IPS-18a (cell line): ENCODE measurements around the gene POLR2E.

Experiments
- H3K27ac ChIP-seq: one replicate; pipeline ENCODE4 v1.5.1; 2013; ENCODE audit warnings: low read length
- H3K27me3 ChIP-seq: one replicate; pipeline ENCODE4 v1.6.1; 2013; ENCODE audit warnings: mild to moderate bottlenecking, low read length; ENCODE audit not compliant: control insufficient read depth, insufficient read depth
- H3K36me3 ChIP-seq: one replicate; pipeline ENCODE4 v1.6.1; 2013; ENCODE audit warnings: low read depth, low read length; ENCODE audit not compliant: control insufficient read depth
- H3K4me1 ChIP-seq: one replicate; pipeline ENCODE4 v1.6.1; 2013; ENCODE audit warnings: low read depth, low read length; ENCODE audit not compliant: control insufficient read depth
- H3K4me3 ChIP-seq: one replicate; pipeline ENCODE4 v1.5.1; 2013; ENCODE audit warnings: low read length
- H3K9ac ChIP-seq: one replicate; pipeline ENCODE4 v1.6.1; 2013; ENCODE audit warnings: mild to moderate bottlenecking, low read length, moderate library complexity
- H3K9me3 ChIP-seq: one replicate; pipeline ENCODE4 v1.6.1; 2013; ENCODE audit warnings: low read depth, low read length; ENCODE audit not compliant: control insufficient read depth

Gene POLR2E

GRCh38 chr19:1079566-1080111, 15.5 kb downstream of the POLR2E start:
- no peaks in the 10 kb centered on the region for H3K9me3 ChIP-seq
- H3K27me3 ChIP-seq: no peaks in the 10 kb centered on the region
- H3K27ac ChIP-seq: no peak overlapping the region
- H3K4me3 ChIP-seq: no peak overlapping the region
- H3K9ac ChIP-seq: no peak overlapping the region
- no peaks in the 10 kb centered on the region for H3K4me1 ChIP-seq
- H3K36me3 ChIP-seq: no peaks in the 10 kb centered on the region

DNA sequence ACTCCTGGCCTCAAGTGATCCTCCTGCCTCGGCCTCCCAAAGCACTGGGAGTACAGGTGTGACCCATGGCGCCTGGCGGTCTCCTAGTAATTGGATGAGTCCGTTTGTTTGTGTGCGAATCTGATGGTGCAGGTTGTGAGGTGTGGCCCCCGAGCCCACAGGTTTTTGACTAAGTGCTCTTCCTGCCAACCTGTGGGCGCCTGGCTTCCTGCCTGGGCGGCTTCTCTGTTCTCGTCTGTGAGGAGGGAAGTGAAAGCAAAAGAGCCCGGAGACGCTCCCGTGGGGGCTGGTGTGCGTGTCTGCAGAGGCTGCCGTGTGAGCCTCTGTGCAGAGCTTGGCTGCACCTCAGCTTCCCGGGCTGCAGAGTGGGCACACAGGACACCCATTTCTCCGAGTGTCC, 18.2 kb downstream of the POLR2E start:
- H3K4me3 ChIP-seq: no peak overlapping the region
- peaks cover 3% of the 10 kb centered on the region for H3K27me3 ChIP-seq
- H3K9ac ChIP-seq: no peak overlapping the region
- no peaks in the 10 kb centered on the region for H3K4me1 ChIP-seq
- no peaks in the 10 kb centered on the region for H3K9me3 ChIP-seq
- no peaks in the 10 kb centered on the region for H3K36me3 ChIP-seq
- H3K27ac ChIP-seq: no peak overlapping the region

GRCh38 chr19:1076046-1076386, 19.2 kb downstream of the POLR2E start:
- Histone ChIP-seq H3K9ac (no peak overlapping the region), H3K27me3 (peaks cover 10% of the 10 kb centered on the region), H3K4me3 (no peak overlapping the region), H3K36me3 (no peaks in the 10 kb centered on the region), H3K4me1 (no peaks in the 10 kb centered on the region), H3K27ac (no peak overlapping the region), H3K9me3 (no peaks in the 10 kb centered on the region)

DNA sequence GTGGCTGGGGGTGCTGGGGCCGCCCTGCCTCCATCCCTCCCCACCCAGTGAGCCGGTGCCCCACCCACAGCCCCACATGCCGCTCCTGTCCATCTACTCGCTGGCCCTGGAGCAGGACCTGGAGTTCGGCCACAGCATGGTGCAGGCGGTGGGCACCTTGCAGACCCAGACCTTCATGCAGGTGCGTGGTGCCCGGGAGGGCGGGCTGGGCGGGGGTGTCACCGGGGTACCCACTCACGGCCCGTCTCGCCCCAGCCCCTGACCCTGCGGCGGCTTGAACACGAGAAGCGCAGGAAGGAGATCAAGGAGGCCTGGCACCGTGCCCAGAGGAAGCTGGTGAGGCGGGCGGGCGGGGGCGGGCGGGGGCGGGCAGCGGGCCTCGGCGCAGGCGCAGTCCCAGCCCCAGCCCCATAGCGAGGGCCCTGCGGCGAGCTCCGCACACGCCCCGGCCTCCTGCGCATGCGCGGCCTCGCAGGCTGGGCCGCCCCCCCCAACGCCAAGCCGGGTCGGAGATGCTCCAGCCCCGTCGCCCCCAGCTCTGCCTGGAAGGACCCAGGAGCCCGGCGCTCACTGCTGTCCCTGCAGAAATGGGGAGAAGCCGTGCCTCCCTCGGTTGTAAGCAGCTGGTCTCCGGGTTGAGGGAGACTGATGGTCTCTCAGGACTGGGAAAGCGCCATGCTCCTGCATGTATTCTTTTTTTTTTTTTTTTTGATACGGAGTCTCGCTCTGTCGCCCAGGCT, 20.5 kb downstream of the POLR2E start:
- H3K4me3 ChIP-seq: no peak overlapping the region
- H3K4me1 ChIP-seq: no peaks in the 10 kb centered on the region
- H3K9me3 ChIP-seq: no peaks in the 10 kb centered on the region
- H3K27me3 ChIP-seq: peaks cover 21% of the 10 kb centered on the region
- no peak overlapping the region for H3K9ac ChIP-seq
- H3K27ac ChIP-seq: no peak overlapping the region
- no peaks in the 10 kb centered on the region for H3K36me3 ChIP-seq

GRCh38 chr19:1073956-1074517, 21.1 kb downstream of the POLR2E start:
- Histone ChIP-seq H3K27ac (no peak overlapping the region), H3K27me3 (peaks cover 27% of the 10 kb centered on the region), H3K9ac (no peak overlapping the region), H3K9me3 (no peaks in the 10 kb centered on the region), H3K4me3 (no peak overlapping the region), H3K36me3 (no peaks in the 10 kb centered on the region), H3K4me1 (no peaks in the 10 kb centered on the region)

DNA sequence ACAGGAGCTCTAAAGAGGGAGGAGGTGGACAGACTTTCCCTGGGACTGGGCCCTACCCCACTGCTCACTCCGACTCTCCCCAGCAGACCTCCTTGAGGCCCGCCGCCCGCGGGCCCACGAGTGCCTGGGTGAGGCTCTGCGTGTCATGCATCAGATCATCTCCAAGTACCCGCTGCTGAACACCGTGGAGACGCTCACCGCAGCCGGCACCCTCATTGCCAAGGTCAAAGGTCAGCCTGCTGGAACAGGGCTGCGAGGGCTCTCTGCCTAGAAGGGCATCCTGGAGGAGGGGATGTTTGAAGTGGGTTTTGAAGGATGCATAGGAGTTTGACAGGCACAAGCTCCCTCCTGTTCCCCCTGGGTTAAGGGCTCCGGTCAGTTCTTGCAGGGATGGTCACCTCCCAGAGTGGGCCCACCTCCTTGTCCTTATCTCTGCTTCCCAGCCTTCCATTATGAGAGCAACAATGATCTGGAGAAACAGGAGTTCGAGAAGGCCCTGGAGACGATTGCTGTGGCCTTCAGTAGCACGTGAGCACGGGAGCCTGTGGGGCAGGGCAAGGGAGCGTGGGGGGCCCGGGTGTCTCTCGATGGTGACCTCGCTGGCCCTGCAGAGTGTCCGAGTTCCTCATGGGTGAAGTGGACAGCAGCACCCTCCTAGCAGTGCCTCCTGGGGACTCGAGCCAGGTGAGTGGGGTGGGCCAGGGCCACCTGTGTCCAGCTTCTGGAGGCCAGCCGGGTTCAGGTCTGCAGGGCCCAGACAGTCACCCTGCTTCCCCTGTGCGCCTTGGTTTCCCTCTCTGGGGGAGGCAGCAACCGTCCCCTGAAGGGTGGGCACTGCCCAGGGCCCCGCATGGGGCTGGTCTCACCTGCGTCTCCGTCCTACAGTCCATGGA, 21.9 kb downstream of the POLR2E start:
- H3K36me3 ChIP-seq: no peaks in the 10 kb centered on the region
- peaks cover 35% of the 10 kb centered on the region for H3K27me3 ChIP-seq
- H3K27ac ChIP-seq: no peak overlapping the region
- H3K9ac ChIP-seq: no peak overlapping the region
- no peaks in the 10 kb centered on the region for H3K9me3 ChIP-seq
- no peaks in the 10 kb centered on the region for H3K4me1 ChIP-seq
- H3K4me3 ChIP-seq: no peak overlapping the region

- H3K36me3 ChIP-seq: no peaks in the 10 kb centered on the region
Observed at GRCh38 chr19:1072371-1073015, 22.7 kb downstream of the POLR2E start.

GRCh38 chr19:1070931-1071791, 24.0 kb downstream of the POLR2E start:
- Histone ChIP-seq H3K27ac (no peak overlapping the region), H3K27me3 (peaks cover 56% of the 10 kb centered on the region), H3K9ac (peak overlapping the region; percentile 17), H3K36me3 (no peaks in the 10 kb centered on the region), H3K4me1 (peaks cover 3% of the 10 kb centered on the region), H3K4me3 (peak overlapping the region; percentile 39), H3K9me3 (no peaks in the 10 kb centered on the region)

More at GRCh38 chr19:1072371-1073015, 22.7 kb downstream of the POLR2E start:
- Histone ChIP-seq H3K9ac (no peak overlapping the region), H3K4me1 (no peaks in the 10 kb centered on the region), H3K9me3 (no peaks in the 10 kb centered on the region), H3K27me3 (peaks cover 43% of the 10 kb centered on the region), H3K4me3 (no peak overlapping the region), H3K27ac (no peak overlapping the region)

GRCh38 chr19:1070576-1070930, 24.6 kb downstream of the POLR2E start:
- H3K27ac ChIP-seq: no peak overlapping the region
- H3K9ac ChIP-seq: no peak overlapping the region
- H3K36me3 ChIP-seq: no peaks in the 10 kb centered on the region
- H3K4me1 ChIP-seq: peaks cover 3% of the 10 kb centered on the region
- H3K9me3 ChIP-seq: no peaks in the 10 kb centered on the region
- peaks cover 62% of the 10 kb centered on the region for H3K27me3 ChIP-seq
- peak overlapping the region; percentile 39 for H3K4me3 ChIP-seq

DNA sequence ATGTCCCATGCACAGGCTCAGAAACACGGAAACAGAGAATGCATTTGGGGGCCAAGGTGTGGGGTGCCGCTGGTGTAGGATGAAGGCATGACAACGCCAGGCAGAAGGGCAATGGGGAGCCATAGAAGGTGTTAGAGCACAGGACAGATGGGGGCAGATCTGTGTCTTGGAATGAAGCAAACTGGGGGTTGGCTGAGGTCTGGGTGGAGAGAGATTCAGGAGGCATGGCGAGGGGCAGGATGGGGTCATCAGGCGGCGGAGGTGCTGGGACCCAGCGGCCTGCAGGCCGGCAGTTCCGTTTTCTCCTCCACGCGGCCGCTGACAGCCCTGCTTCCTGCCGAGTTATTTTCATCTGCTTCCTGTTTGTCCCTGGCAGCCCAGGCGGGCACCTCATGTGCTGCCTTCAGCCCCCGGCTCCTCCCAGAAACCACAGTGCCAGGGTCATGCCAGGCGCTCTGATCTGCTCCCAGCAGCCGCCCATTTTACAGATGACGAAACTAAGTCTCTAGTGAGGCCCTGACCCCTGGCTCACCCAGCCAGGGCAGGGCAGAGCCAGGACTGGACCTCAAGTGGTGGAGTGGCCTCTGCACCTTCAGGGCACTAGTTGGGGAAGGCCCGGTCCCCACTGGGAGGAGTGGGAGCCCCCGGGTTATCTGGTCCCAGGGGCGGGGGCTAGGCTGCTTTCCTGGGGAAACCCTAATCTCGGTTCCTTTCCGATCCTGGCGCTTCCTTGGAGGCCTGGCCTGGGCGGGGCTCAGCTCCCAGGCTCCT, 26.0 kb downstream of the POLR2E start:
- no peak overlapping the region for H3K4me3 ChIP-seq
- no peaks in the 10 kb centered on the region for H3K9me3 ChIP-seq
- H3K36me3 ChIP-seq: no peaks in the 10 kb centered on the region
- H3K27ac ChIP-seq: no peak overlapping the region
- peaks cover 72% of the 10 kb centered on the region for H3K27me3 ChIP-seq
- H3K4me1 ChIP-seq: peaks cover 8% of the 10 kb centered on the region
- H3K9ac ChIP-seq: no peak overlapping the region
